Stomach (tissue), 4 donors: ENCODE measurements around the gene GDF7.

Experiments
- POLR2A ChIP-seq, 4 donors: fragments of 450-650 bp; IDR thresholded peaks; one replicate each; pipeline ENCODE4 v1.6.1; 2016; ENCODE audit warnings: antibody characterized with exemption in 4 of 4, control low read depth in 2 of 4, mild to moderate bottlenecking in 1 of 4, moderate library complexity in 1 of 4
- POLR2AphosphoS5 ChIP-seq, 3 donors: sonication (generic); formaldehyde crosslinking; IDR thresholded peaks; one replicate each; pipeline ENCODE4 v1.6.1; 2016; ENCODE audit warnings: antibody characterized with exemption in 3 of 3
- TF ChIP-seq, protein P1 (sequence below), 7 experiments: fragments of 450-650 bp in 4 of 7; fragments of 200-600 bp in 3 of 7; sonication (generic) in 3 of 7; IDR thresholded peaks; one replicate each; pipeline ENCODE4 v1.5.1; 2016 to 2019; ENCODE audit warnings: antibody characterized with exemption in 7 of 7, control low read depth in 2 of 7, mild to moderate bottlenecking in 1 of 7

DNA sequence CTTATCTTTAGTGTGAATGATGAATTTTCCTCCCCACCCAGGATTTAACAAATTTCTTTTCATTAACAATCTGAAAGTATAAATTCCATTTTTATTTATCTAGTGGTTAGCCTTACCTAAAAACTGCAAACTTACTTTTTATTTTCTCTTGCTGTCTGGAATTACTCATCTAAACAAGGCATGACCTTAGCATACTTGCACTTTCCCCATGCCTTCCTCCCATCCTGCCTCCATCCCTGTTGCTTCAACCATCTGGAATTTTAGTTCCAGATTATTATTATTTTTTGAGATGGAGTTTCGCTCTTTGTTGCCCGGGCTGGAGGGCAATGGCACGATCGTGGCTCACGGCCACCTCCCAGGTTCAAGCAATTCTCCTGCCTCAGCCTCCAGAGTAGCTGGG, 35.6 kb downstream of the GDF7 start:
- TF ChIP-seq, protein P1, sequence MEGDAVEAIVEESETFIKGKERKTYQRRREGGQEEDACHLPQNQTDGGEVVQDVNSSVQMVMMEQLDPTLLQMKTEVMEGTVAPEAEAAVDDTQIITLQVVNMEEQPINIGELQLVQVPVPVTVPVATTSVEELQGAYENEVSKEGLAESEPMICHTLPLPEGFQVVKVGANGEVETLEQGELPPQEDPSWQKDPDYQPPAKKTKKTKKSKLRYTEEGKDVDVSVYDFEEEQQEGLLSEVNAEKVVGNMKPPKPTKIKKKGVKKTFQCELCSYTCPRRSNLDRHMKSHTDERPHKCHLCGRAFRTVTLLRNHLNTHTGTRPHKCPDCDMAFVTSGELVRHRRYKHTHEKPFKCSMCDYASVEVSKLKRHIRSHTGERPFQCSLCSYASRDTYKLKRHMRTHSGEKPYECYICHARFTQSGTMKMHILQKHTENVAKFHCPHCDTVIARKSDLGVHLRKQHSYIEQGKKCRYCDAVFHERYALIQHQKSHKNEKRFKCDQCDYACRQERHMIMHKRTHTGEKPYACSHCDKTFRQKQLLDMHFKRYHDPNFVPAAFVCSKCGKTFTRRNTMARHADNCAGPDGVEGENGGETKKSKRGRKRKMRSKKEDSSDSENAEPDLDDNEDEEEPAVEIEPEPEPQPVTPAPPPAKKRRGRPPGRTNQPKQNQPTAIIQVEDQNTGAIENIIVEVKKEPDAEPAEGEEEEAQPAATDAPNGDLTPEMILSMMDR (IDR thresholded peaks at IDR 0.05), result no peak
- TF ChIP-seq POLR2A (IDR thresholded peaks at IDR 0.05), result no peak
- TF ChIP-seq POLR2AphosphoS5 (IDR thresholded peaks at IDR 0.05), result no peak
